B cell (primary cell): ENCODE measurements around the gene CHIT1. TPM values are rescaled to one million over a fixed set of nuclear protein-coding genes. Genes with fewer than 3 reads are reported as not detected.

Source experiments
- ATAC-seq: fragments of 200-7000 bp; cut with Tn5 transposase; one replicate; pipeline ENCODE4 v1.10.0; 2021; ENCODE audit warnings: low read depth, mild to moderate bottlenecking, moderate number of reproducible peaks, moderate library complexity
- CTCF ChIA-PET: fragments of 350-600 bp; sonication (Branson Sonifier 250); formaldehyde crosslinking; loops from one replicate; lab custom pipeline; 2021; ENCODE audit warnings: antibody characterized with exemption, inconsistent platforms; lab: Charles Lee
- POLR2A ChIA-PET: fragments of 350-600 bp; sonication (Branson Sonifier 250); formaldehyde crosslinking; loops from one replicate; lab custom pipeline; 2021; ENCODE audit warnings: antibody characterized with exemption; lab: Charles Lee
- DNase-seq: peaks from one replicate; pipeline ENCODE4 v3.0.0; 2013
- H2AFZ ChIP-seq: 2 replicates; pipeline ENCODE4 v1.6.1; 2012; ENCODE audit warnings: mild to moderate bottlenecking, low read depth, low read length; ENCODE audit not compliant: insufficient read depth, poor library complexity, severe bottlenecking
- H3K27ac ChIP-seq, 2 donors: 1 replicate in 1 of 2; 2 replicates in 1 of 2; pipeline ENCODE4 v1.5.1; 2012 to 2013; ENCODE audit warnings: low read length in 2 of 2, mild to moderate bottlenecking in 2 of 2, moderate library complexity in 1 of 2
- H3K27me3 ChIP-seq, 4 experiments: fragments of 200-600 bp in 1 of 4; sonication (generic) in 1 of 4; replicated peaks in 1 of 4; 1 replicate in 2 of 4; 2 replicates in 2 of 4; pipeline versions ENCODE4 v1.6.1 to v1.7.0; 2013 to 2016; ENCODE audit warnings: low read length in 3 of 4, mild to moderate bottlenecking in 2 of 4, mixed read lengths in 1 of 4, moderate library complexity in 1 of 4; ENCODE audit not compliant: insufficient read depth in 4 of 4, control insufficient read depth in 3 of 4; ENCODE audit errors: control extremely low read depth in 1 of 4
- H3K36me3 ChIP-seq, 2 experiments: replicated peaks in 1 of 2; 1 replicate in 1 of 2; 2 replicates in 1 of 2; pipeline versions ENCODE4 v1.6.1 to v1.7.1; 2013; ENCODE audit warnings: low read length in 1 of 2; ENCODE audit not compliant: insufficient read depth in 2 of 2, control insufficient read depth in 1 of 2; ENCODE audit errors: control extremely low read depth in 1 of 2, extremely low read depth in 1 of 2
- H3K4me1 ChIP-seq, 2 donors: fragments of 200-600 bp in 1 of 2; sonication (generic) in 1 of 2; 1 replicate in 1 of 2; 2 replicates in 1 of 2; pipeline versions ENCODE4 v1.5.1 to v1.6.1; 2013 to 2017; ENCODE audit warnings: low read length in 2 of 2; ENCODE audit not compliant: control insufficient read depth in 2 of 2, insufficient read depth in 2 of 2
- H3K4me2 ChIP-seq: replicated peaks from 2 replicates; pipeline ENCODE3; 2012; ENCODE audit warnings: mild to moderate bottlenecking, low read depth, low read length; ENCODE audit not compliant: poor library complexity, severe bottlenecking
- H3K4me3 ChIP-seq, 5 experiments: fragments of 200-600 bp in 1 of 5; sonication (generic) in 1 of 5; 1 replicate in 3 of 5; 2 replicates in 2 of 5; pipeline versions ENCODE4 v1.5.1 to v1.7.0; 2011 to 2016; ENCODE audit warnings: low read length in 4 of 5, mild to moderate bottlenecking in 4 of 5, low read depth in 2 of 5, control low read depth in 1 of 5, moderate library complexity in 1 of 5; ENCODE audit not compliant: insufficient read depth in 1 of 5; ENCODE audit errors: control extremely low read depth in 1 of 5, extremely low read depth in 1 of 5
- H3K79me2 ChIP-seq: fragments of 200-600 bp; sonication (generic); one replicate; pipeline ENCODE4 v1.6.0; 2016; ENCODE audit warnings: low read length; ENCODE audit not compliant: control insufficient read depth, insufficient read depth
- H3K9ac ChIP-seq: fragments of 200-600 bp; sonication (generic); 2 replicates; pipeline ENCODE4 v1.6.1; 2017; ENCODE audit warnings: mild to moderate bottlenecking, low read length, moderate library complexity
- H3K9me3 ChIP-seq, 3 donors: one replicate each; pipeline versions ENCODE4 v1.6.1 to v1.7.1; 2013; ENCODE audit warnings: low read length in 2 of 3; ENCODE audit not compliant: control insufficient read depth in 2 of 3, insufficient read depth in 1 of 3; ENCODE audit errors: control extremely low read depth in 1 of 3
- H4K20me1 ChIP-seq: 2 replicates; pipeline ENCODE4 v1.6.0; 2012; ENCODE audit warnings: mild to moderate bottlenecking, low read length; ENCODE audit not compliant: insufficient read depth, control insufficient read depth, poor library complexity, severe bottlenecking
- H3K27ac Mint-ChIP-seq: one replicate; pipeline ENCODE4 v1.8.0; 2021; ENCODE audit warnings: mixed read lengths
- H3K27me3 Mint-ChIP-seq: one replicate; pipeline ENCODE4 v1.8.0; 2021; ENCODE audit warnings: mixed read lengths
- H3K4me1 Mint-ChIP-seq: one replicate; pipeline ENCODE4 v1.8.0; 2021; ENCODE audit warnings: mixed read lengths
- H3K4me3 Mint-ChIP-seq: one replicate; pipeline ENCODE4 v1.8.0; 2021; ENCODE audit warnings: mixed read lengths
- H3K9me3 Mint-ChIP-seq: one replicate; pipeline ENCODE4 v1.8.0; 2022; ENCODE audit warnings: mixed read lengths; ENCODE audit not compliant: insufficient read depth
- EZH2 ChIP-seq: IDR thresholded peaks from 2 replicates; pipeline ENCODE4 v1.6.1; 2012; ENCODE audit warnings: borderline replicate concordance, low read depth, mild to moderate bottlenecking, moderate library complexity, low read length; ENCODE audit not compliant: insufficient read depth, poor library complexity, severe bottlenecking
- WGBS: methylation state at CpG from one replicate; pipeline ENCODE4 v1.1.5; 2013; ENCODE audit warnings: missing lambda C conversion rate; ENCODE audit not compliant: insufficient coverage; 5-methylcytosine and 5-hydroxymethylcytosine counted together
- intact Hi-C: fragments of 100-400 bp; cut with micrococcal nuclease; formaldehyde crosslinking; loops from one replicate; pipeline ENCODE4 v1.10.0; 2022
- polyA plus RNA-seq: library from polyadenylated mRNA; depleted of rRNA; stranded (reverse); fragments of >200 nt; gene quantifications from 2 replicates; pipeline ENCODE4 v1.2.3, GENCODE V29; 2012
- total RNA-seq, 2 donors: library from RNA; stranded (reverse); fragments of 120-200 nt in 1 of 2; gene quantifications; 1 replicate in 1 of 2; 2 replicates in 1 of 2; pipeline versions ENCODE4 v1.2.3 to v1.2.4, GENCODE V29; 2013 to 2022
- TF ChIP-seq, protein P1 (sequence below): fragments of 200-600 bp; IDR thresholded peaks from one replicate; pipeline ENCODE4 v1.8.0; 2022; ENCODE audit warnings: antibody characterized with exemption, mild to moderate bottlenecking

Gene CHIT1
- total and polyA plus RNA-seq, 2 donors (not counting 1 experiment from before 2014, with no cell fraction given): 2.0 to 8.2 TPM

DNA sequence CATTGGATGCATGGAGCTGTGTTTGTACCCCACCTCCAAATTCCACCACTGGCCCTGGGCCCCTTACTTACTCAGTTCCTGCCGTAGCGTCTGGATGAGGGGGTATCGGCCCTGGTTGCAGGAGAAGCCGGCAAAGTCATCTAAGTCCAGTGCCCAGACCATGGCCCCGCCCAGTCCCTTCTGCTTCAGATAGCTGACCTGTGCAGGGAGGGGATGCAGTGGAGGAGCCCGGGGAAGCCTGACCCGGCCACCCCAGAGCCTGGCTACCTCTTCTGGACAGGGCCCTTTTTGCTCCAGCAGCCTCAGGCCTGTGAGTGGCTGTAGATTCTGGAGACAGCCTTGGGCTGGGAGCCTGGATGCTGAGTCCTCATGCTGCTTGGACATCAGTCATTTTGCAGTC, 11.8 kb downstream of the CHIT1 start:
- Histone ChIP-seq H3K27me3 (peaks cover 0 to 20% (median 0%) of the 10 kb centered on the region in 4 experiments), H3K4me1 (no peaks in the 10 kb centered on the region), H3K4me2 (no peak overlapping the region), H3K9ac (no peak overlapping the region), H4K20me1 (no peaks in the 10 kb centered on the region), H3K4me3 (no peak overlapping the region), H3K36me3 (no peaks in the 10 kb centered on the region), H3K27ac (no peak overlapping the region), H3K9me3 (no peaks in the 10 kb centered on the region), H2AFZ (no peak overlapping the region), H3K79me2 (no peaks in the 10 kb centered on the region)
- Mint-ChIP-seq H3K4me3 (no peak overlapping the region), H3K9me3 (no peaks in the 10 kb centered on the region), H3K4me1 (no peaks in the 10 kb centered on the region), H3K27ac (no peak overlapping the region), H3K27me3 (peaks cover 9% of the 10 kb centered on the region)
- TF ChIP-seq, protein P1, sequence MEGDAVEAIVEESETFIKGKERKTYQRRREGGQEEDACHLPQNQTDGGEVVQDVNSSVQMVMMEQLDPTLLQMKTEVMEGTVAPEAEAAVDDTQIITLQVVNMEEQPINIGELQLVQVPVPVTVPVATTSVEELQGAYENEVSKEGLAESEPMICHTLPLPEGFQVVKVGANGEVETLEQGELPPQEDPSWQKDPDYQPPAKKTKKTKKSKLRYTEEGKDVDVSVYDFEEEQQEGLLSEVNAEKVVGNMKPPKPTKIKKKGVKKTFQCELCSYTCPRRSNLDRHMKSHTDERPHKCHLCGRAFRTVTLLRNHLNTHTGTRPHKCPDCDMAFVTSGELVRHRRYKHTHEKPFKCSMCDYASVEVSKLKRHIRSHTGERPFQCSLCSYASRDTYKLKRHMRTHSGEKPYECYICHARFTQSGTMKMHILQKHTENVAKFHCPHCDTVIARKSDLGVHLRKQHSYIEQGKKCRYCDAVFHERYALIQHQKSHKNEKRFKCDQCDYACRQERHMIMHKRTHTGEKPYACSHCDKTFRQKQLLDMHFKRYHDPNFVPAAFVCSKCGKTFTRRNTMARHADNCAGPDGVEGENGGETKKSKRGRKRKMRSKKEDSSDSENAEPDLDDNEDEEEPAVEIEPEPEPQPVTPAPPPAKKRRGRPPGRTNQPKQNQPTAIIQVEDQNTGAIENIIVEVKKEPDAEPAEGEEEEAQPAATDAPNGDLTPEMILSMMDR: no peak
- no peak for TF ChIP-seq EZH2
- ATAC-seq (no peak), DNase-seq (no peak)
- ChIA-PET POLR2A (no interaction called here), CTCF (interaction anchor here (9.5 kb wide), 1 partner anchor 177 kb away, joined by 135 read pairs; no protein-coding TSS in a partner anchor)
- intact Hi-C loops: loop anchor here (5.0 kb wide), 1 partner anchor 100 kb away; no protein-coding TSS in a partner anchor
- 53% methylated on average over 5 of the region's 7 CpGs for WGBS

DNA sequence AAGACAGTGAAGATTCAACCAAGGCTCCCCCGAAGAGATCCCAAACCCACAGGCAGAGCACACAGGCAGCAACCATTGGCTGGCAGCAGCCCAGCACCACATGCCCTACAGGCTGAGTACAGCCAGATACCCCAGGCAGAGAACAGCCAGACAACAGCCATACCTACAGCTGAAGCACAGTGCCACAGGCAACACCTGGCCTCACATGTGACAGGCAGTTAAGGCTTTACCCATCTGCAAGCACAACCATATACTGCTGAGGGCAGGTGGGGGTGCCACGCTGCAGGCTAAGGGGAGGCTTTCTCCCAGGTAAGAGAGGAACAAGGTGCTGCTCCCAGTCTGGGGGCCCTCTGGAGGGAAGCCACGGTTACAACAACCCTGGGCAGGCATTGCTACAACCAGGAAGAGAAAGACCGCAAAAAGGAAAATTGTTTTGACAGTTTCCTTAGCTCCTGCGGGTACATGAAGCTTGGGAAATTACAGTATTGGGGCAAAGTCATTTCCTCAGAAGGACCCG, 12.3 kb downstream of the CHIT1 start:
- no peak overlapping the region for H3K4me3 ChIP-seq
- no peak overlapping the region for H3K27ac ChIP-seq
- Mint-ChIP-seq H3K27ac (no peak overlapping the region), H3K4me3 (no peak overlapping the region), H3K4me1 (no peaks in the 10 kb centered on the region), H3K9me3 (no peaks in the 10 kb centered on the region), H3K27me3 (peaks cover 9% of the 10 kb centered on the region)
- ATAC-seq: no peak
- no peaks in the 10 kb centered on the region for H3K4me1 ChIP-seq
- intact Hi-C loops: loop anchor here (5.0 kb wide), 1 partner anchor 100 kb away; no protein-coding TSS in a partner anchor
- H3K4me2 ChIP-seq: no peak overlapping the region
- TF ChIP-seq, protein P1: no peak
- no peak for TF ChIP-seq EZH2
- no peak overlapping the region for H3K9ac ChIP-seq
- peaks cover 0 to 20% (median 0%) of the 10 kb centered on the region in 4 experiments for H3K27me3 ChIP-seq
- no peak overlapping the region for H2AFZ ChIP-seq
- CTCF ChIA-PET: interaction anchor here (1.1 to 9.5 kb wide), 8 partner anchors 8 to 176 kb away, joined by 3 to 135 read pairs (median 6); no protein-coding TSS in a partner anchor
- H3K36me3 ChIP-seq: no peaks in the 10 kb centered on the region
- H3K79me2 ChIP-seq: no peaks in the 10 kb centered on the region
- no peaks in the 10 kb centered on the region for H4K20me1 ChIP-seq
- DNase-seq: no peak
- WGBS: 22% methylated on average over 5 of the region's 6 CpGs
- POLR2A ChIA-PET: no interaction called here
- H3K9me3 ChIP-seq: no peaks in the 10 kb centered on the region
